T follicular helper cell (primary cell): Measurements from ENCODE around the gene KCNJ1.

ENCODE experiments used
- DNase-seq: peaks from one replicate; pipeline ENCODE4 v3.0.0-alpha.2; 2020; ENCODE audit warnings: low read depth

KCNJ1 gene

DNA sequence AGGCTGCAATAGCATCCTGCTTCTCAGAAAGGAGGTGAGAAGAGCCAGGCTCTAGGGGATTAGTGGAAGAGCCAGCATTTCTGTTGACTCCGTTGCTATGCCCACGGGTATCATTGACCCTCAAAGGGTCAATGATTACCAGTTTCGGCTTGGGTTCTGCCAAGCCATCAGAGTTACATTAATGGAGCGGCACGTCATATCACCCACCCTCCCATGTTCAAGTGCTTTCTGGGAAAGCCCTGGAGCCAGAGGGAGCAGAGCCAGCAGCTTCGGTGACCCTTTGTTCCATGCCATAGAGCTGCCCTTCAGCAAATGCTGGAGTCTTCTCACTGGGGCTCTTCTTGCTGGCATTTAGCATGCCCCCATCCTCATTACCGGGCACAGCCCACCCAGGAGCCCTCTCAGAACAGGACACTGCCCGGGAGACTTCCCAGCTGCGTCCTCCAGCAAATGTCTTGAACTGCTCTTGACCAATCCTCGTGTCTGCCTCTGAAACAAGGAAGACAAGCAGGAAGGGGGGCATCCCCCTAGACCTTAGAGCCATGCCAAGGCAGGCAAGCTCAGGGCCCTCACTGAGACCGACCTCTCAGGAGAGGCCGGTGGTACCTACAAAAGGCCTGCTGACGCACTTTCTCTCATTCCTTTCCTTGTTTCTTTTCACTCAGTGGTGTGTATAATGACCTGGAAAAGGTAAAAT lies 14.6 kb downstream of the KCNJ1 start:
- DNase-seq: no peak

DNA sequence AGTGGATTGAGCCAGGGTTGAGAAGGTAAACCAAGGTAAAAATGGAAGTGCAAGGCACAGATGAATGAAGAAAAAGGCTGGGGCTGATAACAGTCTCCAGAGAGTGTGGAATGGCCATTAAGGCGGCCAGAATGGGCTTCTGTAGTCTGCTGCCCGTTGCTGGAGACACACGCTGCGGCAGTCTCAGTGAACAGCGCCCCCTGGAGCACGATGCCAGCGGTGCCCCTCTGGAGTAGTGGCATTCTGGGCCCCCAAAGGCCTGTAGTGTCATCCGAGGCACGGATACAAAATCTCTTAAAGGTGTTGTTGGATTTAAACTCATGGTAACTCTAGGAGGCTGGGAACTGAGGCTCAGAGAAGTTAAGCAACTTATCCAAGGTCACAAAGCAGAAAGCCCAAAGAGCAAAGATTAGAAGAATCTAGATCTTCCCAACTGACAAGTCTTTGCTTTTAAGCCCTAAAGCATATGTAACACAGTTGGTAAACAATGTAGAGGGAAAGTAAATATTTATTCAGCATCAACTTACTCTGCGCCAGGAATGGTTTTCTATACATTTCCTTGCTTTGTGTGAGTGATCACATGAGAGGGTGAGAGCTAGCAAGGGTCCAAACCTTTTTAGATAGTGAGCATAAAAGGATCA lies 18.2 kb downstream of the KCNJ1 start:
- peak; percentile 43 for DNase-seq

GRCh38 chr11:128846985-128847384 lies 20.1 kb downstream of the KCNJ1 start:
- DNase-seq: no peak

DNA sequence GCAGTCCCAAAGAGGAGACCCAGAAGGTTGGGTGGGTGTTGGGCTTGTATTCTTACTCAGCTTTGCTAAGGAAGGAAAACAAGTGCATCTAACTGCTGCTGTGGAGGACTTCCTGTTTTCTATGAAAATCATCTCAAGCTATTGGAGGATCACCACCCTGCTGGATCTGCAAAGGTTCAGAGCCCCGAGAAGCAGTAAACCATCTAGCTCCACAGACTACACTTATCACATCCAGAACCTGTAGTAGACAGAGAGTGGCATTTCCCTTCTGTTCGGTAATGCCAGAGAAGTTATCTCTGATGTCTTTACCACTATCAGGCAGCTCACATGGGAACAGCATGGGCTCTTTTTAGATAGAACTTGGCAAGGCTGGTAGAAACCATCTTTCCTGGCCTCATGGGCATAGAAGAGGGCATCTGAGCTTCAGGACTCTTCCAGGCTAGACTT lies 21.7 kb downstream of the KCNJ1 start:
- DNase-seq: no peak

- DNase-seq: no peak
Measured at GRCh38 chr11:128843198-128843785, 23.8 kb downstream of the KCNJ1 start.

DNA sequence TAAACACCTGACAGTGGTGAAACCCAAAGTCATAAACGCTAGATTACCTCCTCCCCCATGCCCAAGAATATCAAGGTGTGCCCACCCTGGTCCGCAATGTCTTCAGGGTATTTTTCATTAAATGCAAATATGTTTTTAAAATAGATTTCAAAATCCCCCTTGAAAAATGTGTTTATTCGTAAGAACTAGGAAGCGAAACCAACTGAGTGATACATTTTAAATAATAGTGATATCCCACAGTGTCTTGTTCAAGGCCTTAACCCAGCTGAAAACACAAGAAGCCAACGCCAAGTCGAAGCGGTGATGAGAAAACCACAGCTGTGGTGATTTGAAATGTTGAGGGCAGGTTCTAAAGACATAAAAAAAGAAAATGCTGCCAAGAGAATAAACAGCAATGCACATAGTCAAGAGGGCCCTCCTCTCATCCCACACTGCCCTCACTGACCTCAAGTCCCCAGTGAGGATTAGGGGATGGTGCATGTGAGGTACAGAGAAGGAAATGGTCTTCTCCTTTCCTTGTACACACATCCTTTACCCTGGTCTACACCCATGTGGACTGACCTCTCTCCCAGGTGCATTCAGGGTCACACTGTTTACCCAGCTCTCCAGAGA lies 25.5 kb downstream of the KCNJ1 start:
- no peak for DNase-seq

DNA sequence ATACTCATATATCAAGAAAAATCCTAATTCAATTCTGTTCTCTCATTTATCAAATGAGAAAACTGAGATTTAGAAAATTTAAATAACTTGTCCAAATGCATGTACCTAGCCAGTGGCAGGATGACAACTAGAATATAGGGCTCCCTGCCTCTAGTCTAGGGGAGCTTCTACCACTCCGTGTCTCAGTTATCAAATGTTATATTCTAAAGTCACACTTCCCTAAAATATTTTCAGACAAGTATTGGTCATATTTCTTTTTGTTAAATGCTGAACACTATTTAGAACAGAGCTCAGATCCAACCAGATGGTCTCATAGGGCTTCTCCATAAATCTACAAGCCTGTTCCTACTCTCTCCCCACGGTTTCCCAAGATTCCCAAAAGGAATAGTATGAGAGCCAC lies 26.3 kb downstream of the KCNJ1 start:
- DNase-seq: no peak

DNA sequence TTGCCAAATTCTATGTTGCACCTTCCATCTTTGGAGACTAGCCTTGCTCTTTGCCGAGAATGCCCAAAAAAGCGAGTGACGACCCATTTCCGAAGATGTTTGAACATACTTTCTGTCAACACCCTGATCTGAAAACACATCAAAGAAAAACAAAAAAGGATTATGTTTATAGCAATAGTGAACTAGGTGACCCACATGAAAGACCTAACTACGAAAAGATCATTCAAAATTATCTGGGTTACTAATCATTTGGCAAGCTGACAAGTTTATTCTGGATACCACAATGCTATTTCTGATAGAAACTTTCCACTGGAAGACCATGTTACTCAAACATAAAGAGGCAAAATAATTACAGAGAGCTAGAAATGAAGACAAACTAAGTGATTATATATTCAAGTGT lies 27.0 kb downstream of the KCNJ1 start:
- DNase-seq: peak; percentile 30

DNA sequence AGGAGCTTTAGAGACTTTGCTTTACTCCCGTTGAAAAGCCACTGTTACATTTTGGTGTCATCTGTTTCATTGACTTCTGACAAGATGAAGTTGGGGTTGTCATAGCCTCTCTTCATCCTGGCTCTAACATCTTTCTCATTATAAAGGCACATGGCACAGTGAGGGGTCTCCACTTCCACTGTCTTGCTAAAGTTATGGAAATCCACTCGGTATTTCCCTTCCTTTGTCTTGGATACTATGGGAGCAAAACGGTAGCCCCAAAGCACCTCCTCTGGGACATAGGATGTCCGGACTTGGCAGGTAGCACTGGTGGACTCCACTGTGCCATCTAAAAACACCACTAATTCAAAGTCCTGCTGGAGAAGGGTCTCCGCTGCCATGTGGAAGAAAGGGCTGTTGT lies 28.0 kb downstream of the KCNJ1 start:
- DNase-seq: no peak

DNA sequence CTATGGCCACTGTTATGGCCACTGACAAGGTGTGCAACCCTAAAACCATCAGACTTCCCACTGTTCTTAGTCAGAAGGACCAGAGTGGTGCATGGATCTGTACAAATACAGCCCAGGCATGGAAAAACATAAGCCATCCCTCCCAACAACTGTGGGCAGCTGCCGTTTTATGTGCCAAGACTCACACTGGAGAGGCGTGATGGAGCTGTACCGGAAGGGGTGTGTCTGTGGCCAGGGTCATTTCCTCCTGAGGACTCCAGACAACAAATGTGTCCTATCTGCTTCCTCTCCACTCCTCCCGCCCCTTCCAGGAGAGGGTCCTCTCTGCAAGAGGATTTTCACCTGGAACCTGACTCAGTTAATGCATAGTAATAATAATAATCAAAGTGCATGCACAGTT lies 29.5 kb downstream of the KCNJ1 start:
- DNase-seq: no peak

GRCh38 chr11:128835741-128836430 lies 31.2 kb downstream of the KCNJ1 start:
- no peak for DNase-seq

GRCh38 chr11:128834157-128834556 lies 32.9 kb downstream of the KCNJ1 start:
- DNase-seq: no peak

DNA sequence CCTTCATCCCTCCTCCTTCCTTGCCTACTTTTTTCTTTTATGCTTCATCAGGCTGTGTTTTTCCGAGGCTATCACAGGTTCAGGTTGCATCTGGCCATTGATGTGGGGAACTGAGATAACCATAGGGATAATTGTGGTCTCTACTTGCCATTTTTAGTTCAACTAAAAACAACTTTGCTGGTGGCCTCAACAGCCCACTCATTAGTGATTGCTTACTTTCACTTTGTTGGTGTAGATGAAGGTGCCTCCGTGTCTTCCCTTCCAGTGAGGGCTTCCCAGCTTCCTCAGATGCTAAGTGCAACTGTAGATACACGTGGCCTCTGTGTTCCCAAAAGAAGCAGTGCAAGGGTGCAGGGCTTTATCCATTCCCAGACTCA lies 35.0 kb downstream of the KCNJ1 start:
- DNase-seq: no peak

GRCh38 chr11:128831174-128832120 lies 35.6 kb downstream of the KCNJ1 start:
- peak; percentile 75 for DNase-seq

- DNase-seq: no peak
Measured at GRCh38 chr11:128830290-128831173, 36.6 kb downstream of the KCNJ1 start.

DNA sequence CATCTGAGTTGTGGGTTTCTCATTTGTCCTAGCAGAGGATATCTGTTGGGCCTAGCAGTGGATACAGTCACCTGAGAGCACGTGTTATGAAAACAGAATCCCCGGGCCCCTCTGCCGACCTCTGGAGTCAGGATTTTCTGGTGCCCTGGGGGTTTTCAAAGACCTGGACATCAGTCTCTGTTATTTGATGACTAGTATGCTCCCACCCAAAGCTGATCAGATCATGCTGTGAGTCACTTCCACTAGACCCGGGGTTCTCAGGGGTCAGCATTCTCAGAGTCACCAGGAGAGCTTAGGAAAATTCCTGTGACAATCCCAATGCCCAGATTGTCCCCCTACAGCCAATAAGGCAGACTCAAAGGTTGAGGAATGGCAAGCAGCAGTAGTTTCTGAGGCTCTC lies 38.7 kb downstream of the KCNJ1 start:
- DNase-seq: no peak

DNA sequence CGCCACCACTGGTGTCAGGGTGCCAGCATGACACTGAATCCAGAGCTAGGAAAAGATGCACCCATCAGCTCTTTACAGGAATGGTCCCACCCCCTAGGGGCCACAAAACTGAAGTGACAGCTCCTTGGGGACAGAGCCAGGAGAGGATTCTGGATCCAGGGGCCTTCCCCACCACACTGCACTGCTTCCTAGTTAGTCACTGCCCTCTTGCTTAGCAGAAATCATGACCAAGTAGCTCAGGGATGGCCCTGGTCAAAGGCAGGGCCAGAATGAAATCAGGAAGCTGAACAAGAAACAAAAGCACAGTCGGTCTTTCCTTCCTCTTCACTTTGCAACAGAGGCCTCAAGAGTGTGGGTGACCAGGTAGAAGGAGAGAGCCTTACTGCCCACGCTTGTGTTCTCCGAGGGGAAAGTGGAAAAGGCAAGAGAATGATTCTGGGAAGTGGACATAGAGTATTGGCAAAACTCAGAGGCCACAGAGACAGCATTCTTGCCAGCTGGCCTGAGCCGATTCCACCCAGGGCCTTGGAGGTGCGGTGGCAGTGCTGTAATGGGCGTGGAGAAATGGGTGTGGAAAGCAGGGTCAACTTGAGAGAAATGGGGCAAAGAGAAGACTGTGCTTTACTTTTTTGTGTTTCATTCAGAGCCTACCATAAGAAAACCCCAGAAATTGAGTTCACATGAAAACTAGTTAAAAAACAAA lies 39.8 kb downstream of the KCNJ1 start:
- no peak for DNase-seq

DNA sequence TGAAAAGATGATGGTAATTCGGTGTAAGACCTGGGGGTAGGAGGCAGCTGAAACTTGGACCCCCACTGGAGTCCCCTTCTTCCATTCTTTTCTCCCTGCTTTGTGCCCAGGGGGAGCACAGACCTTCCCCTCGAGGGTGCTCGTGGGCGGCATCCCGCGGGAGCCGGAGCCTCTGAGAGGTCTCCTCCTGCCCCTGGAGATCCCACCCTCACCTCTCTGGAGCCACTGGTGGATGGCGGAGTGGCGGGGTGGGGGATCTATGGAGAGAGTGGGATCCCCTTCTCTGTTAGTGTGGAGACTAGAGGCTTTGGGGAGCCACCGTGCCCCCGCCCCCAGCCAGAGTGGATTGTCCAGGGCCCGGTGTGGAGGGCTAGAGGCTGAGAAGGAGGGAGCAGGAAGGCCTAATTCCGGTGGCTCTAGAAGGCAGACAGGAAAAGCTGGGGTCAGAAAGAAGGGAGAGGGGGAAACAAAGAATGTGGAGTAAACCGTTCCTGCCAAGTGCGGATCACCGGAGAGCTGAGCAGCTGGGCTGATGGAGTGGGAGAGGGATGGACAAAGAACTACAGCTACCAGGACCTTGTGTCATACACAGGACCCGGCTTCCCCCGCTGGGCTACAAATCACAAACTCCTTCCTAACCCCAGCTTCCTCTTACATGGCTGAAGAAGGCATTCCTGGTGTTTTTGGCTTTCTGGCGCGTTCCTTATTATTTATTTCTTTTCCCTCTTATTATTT lies 41.9 kb downstream of the KCNJ1 start:
- no peak for DNase-seq
